HG03460 (cell line): ENCODE results near the gene S100A13.
"Not testable (repeated sequence)": the region's sequence is repeated elsewhere in the genome, so short reads cannot be mapped to it uniquely, and the experiment has no call there.

Experiments used
- ATAC-seq: cut with Tn5 transposase; IDR thresholded peaks from one replicate; pipeline ENCODE4 v1.9.1; 2021; ENCODE audit not compliant: unreplicated experiment

S100A13 gene

GRCh38 chr1:153649137-153649862 lies 22.0 kb upstream of the S100A13 start:
- ATAC-seq: no peak

DNA sequence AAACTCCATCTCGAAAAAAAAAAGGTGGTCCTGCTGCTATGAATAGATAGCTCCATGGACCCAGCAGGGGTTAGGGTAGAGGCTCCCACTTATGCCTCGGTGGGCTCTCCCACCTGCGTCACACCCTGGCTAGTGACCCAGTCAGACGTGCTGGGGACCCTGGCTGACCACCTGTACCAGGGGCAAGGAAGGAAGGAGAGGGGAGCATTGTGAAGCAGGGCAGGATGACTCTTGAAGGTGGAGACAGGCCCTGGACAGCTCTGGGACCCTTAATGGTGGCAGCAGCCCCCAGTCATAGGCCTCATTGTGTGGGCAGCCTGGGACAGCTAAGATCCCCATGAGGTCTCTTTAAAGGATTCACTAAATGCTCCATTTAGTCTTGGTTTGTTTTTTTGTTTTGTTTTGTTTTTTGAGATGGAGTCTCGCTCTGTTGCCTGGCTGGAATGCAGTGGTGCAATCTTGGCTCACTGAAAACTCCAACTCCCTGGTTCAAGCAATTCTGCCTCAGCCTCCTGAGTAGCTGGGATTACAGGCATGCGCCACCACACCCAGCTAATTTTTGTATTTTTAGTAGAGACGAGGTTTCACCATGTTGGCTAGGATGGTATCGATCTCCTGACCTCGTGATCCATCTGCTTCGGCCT lies 20.8 kb upstream of the S100A13 start:
- ATAC-seq: no peak

GRCh38 chr1:153647346-153647714 lies 20.0 kb upstream of the S100A13 start:
- ATAC-seq: no peak

- no peak for ATAC-seq
These were observed 19.5 kb upstream of the S100A13 start for GRCh38 chr1:153646672-153647345.

GRCh38 chr1:153643816-153644215 lies 16.5 kb upstream of the S100A13 start:
- no peak for ATAC-seq

DNA sequence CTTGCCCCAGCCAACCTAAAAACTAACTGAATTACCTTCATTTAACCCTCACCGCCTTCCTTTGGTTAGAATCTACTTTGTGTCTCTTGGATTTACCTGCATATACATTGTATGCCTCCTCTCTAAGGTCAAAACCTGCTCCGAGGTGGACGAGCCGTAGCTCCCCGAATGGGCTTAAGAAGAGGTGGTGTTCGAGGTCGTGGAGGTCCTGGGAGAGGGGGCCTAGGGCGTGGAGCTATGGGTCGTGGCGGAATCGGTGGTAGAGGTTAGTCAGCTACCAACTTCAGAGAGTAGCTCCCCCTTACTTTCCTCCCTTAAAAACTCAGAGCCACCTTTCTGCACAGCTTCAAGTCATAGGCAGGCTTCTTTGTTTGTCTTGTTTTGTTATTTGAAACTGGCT lies 15.8 kb upstream of the S100A13 start:
- ATAC-seq: no peak

DNA sequence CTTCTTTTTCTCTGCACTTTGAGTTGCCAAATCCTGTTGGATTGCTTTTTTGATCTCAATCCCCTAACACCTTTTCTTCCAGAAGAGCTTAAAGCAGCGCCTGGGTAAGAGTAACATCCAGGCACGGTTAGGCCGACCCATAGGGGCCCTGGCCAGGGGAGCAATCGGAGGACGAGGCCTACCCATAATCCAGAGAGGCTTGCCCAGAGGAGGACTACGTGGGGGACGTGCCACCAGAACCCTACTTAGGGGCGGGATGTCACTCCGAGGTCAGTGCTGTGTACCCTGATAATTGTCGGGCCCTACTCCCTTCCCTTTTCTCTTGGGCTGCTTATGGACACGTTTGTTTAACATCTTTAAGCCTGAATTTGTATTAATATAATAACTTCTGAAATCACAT lies 14.9 kb upstream of the S100A13 start:
- no peak for ATAC-seq

GRCh38 chr1:153640861-153641260 lies 13.6 kb upstream of the S100A13 start:
- no peak for ATAC-seq

DNA sequence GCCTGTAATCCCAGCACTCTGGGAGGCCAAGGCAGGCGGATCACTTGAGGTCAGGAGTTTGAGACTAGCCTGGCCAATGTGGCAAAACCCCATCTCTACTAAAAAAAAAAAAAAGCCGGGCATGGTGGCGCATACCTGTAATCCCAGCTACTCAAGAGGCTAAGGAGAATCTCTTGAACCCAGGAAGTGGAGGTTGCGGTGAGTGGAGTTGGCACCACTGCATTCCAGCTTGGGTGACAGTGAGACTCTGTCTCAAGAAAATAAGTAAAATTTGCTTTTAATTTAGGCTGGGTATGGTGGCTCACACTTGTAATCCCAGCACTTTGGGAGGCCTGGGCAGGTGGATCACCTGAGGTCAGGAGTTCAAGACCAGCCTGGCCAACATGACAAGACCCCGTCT lies 12.9 kb upstream of the S100A13 start:
- ATAC-seq: not testable (repeated sequence)

DNA sequence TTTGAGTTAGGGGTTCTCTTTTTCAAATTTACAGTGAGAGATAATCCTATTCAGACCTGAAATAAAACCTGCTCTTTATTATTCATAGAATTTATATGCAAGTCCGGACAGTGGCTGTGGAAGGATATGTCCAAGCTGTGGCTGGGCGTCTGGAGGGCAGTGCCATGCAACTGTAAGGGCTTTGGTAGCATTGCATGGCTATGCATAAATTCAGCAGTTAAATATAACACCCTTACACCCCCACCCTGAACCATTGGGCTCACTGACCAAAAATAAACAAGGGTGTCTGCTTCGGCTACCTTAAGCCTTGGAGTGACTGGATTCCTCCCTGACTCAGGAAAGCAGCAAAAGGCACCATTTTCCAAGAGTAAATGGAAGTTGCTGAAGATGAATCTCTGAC lies 12.0 kb upstream of the S100A13 start:
- ATAC-seq: no peak

GRCh38 chr1:153638261-153638660 lies 11.0 kb upstream of the S100A13 start:
- ATAC-seq: no peak

DNA sequence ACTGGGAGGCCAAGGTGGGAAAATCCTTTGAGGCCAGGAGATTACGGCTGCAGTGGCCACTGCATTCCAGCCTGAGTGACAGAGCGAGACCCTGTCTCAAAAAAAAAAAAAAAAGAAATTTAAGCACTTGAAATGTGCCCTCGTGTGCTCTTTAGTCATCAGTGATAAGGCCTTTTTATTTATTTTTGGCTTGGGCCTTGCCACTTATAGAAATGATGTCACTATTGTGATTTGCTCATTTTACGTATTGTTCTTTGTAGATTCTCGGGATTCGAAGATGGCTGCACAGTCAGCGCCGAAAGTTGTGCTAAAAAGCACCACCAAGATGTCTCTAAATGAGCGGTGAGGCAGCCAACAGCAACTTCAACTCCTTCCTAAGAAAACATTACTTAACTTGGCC lies 9.0 kb upstream of the S100A13 start:
- no peak for ATAC-seq

- ATAC-seq: no peak
These were observed 8.6 kb upstream of the S100A13 start for GRCh38 chr1:153635872-153636271.

GRCh38 chr1:153633754-153634665 lies 6.7 kb upstream of the S100A13 start, which contains the start of gene CHTOP:
Gene CHTOP, plus strand, starts transcription at chr1:153634066. Its CDS starts 2,523 bp downstream, at chr1:153636589.
- peak; percentile 87 for ATAC-seq

GRCh38 chr1:153633161-153633753 lies 6.0 kb upstream of the S100A13 start:
- ATAC-seq: no peak

GRCh38 chr1:153631047-153632022 lies 4.0 kb upstream of the S100A13 start:
- no peak for ATAC-seq

DNA sequence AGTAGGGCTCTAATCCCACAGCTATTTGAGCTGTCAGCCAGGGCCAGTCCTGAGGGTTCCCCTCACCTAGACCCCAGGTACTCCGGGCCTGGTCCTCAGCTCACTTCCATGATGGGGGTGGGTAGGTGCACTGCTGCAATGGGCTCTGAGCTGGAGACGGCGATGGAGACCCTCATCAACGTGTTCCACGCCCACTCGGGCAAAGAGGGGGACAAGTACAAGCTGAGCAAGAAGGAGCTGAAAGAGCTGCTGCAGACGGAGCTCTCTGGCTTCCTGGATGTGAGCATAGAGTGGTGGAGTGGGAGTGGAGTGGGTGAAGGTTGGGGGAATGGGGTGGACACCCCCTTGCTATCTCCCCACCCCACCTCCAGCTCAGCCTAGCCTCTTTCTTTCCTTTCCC lies 3.1 kb upstream of the S100A13 start:
- no peak for ATAC-seq

DNA sequence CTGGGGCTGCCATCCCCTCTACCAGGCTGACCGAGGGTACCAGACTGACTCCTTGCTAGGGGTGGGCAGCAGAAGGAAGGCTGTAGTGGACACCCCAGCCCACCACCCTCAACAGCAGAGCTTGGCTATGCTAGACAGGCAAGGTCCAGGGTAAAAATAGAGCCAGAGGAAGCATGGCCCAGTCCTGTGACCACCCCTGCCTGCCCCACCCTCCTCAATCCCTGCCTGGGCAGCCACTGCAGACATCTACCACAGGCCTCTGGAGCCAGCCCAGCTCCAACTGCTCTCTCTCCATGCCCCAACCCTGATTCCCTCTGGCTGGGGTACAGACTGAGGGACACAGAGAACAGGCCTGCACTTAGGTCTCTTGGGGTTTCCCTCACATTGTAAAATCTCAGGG lies 2.7 kb upstream of the S100A13 start:
- no peak for ATAC-seq

DNA sequence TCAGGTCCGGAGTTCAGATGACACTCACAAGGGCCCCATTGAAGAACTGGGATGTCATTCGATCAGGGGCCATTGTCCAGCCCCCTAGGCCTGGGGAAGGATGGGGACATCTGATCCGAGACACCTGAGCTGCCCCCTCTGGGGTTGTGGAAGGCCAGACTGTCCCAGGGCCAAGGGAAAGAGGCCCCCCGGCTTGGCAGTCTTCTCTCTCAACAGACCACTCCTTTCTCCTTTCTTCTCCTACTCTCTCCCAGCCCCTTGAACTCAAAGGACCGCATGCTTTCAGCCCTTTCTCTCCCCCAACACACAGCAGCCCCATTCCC lies 2.0 kb upstream of the S100A13 start:
- no peak for ATAC-seq
